Astrocyte (in vitro differentiated cells and primary cell): ENCODE measurements around the gene SFXN3. TPM values are rescaled to one million over a fixed set of nuclear protein-coding genes. Genes with fewer than 3 reads are reported as not detected.

Experiments
- DNase-seq: peaks from one replicate; pipeline ENCODE4 v3.0.0-alpha.2; 2010; ENCODE audit warnings: low read depth
- FAIRE-seq: peaks from 2 replicates; lab custom pipeline; 2011; peaks lifted over from hg19 to GRCh38; lab: Jason Lieb, UNC
- H2AFZ ChIP-seq: 2 replicates; pipeline ENCODE4 v1.6.0; 2012; ENCODE audit warnings: low read depth, low read length, inconsistent platforms
- H3K27ac ChIP-seq: 2 replicates; pipeline ENCODE4 v1.5.1; 2011; ENCODE audit warnings: low read depth, low read length, inconsistent platforms
- H3K27me3 ChIP-seq: 2 replicates; pipeline ENCODE4 v1.6.0; 2011; ENCODE audit warnings: low read length, inconsistent platforms; ENCODE audit not compliant: insufficient read depth
- H3K36me3 ChIP-seq: 2 replicates; pipeline ENCODE4 v1.5.1; 2011; ENCODE audit warnings: low read length, inconsistent platforms; ENCODE audit not compliant: insufficient read depth
- H3K4me1 ChIP-seq: 2 replicates; pipeline ENCODE4 v1.5.1; 2011; ENCODE audit warnings: low read length, inconsistent platforms; ENCODE audit not compliant: insufficient read depth
- H3K4me2 ChIP-seq: 2 replicates; pipeline ENCODE4 v1.6.0; 2012; ENCODE audit warnings: low read length, inconsistent platforms
- H3K4me3 ChIP-seq: 2 replicates; pipeline ENCODE4 v1.5.1; 2011; ENCODE audit warnings: low read depth, mild to moderate bottlenecking, low read length, inconsistent platforms; ENCODE audit not compliant: insufficient read depth
- H3K79me2 ChIP-seq: 2 replicates; pipeline ENCODE4 v1.6.0; 2012; ENCODE audit warnings: mild to moderate bottlenecking, low read length, inconsistent platforms; ENCODE audit not compliant: insufficient read depth
- H3K9ac ChIP-seq: 2 replicates; pipeline ENCODE4 v1.6.0; 2012; ENCODE audit warnings: mild to moderate bottlenecking, low read length, inconsistent platforms
- H3K9me3 ChIP-seq: 2 replicates; pipeline ENCODE4 v1.5.1; 2012; ENCODE audit warnings: low read depth, mild to moderate bottlenecking, low read length, inconsistent platforms; ENCODE audit not compliant: insufficient read depth
- H4K20me1 ChIP-seq: 2 replicates; pipeline ENCODE4 v1.6.0; 2012; ENCODE audit warnings: low read length, inconsistent platforms; ENCODE audit not compliant: insufficient read depth
- H3K27ac Mint-ChIP-seq: one replicate; pipeline ENCODE4 v1.8.0; 2021; ENCODE audit warnings: mild to moderate bottlenecking, mixed read lengths; ENCODE audit not compliant: unreplicated experiment
- H3K27me3 Mint-ChIP-seq: one replicate; pipeline ENCODE4 v1.8.0; 2021; ENCODE audit warnings: low read depth, mixed read lengths; ENCODE audit not compliant: unreplicated experiment
- H3K36me3 Mint-ChIP-seq: one replicate; pipeline ENCODE4 v1.8.0; 2021; ENCODE audit warnings: low read depth, mixed read lengths; ENCODE audit not compliant: unreplicated experiment
- H3K4me1 Mint-ChIP-seq: one replicate; pipeline ENCODE4 v1.8.0; 2021; ENCODE audit warnings: low read depth, mixed read lengths; ENCODE audit not compliant: unreplicated experiment
- H3K4me3 Mint-ChIP-seq: one replicate; pipeline ENCODE4 v1.8.0; 2021; ENCODE audit warnings: mild to moderate bottlenecking, moderate library complexity, mixed read lengths; ENCODE audit not compliant: unreplicated experiment
- H3K9me3 Mint-ChIP-seq: one replicate; pipeline ENCODE4 v1.8.0; 2021; ENCODE audit warnings: mild to moderate bottlenecking, mixed read lengths; ENCODE audit not compliant: unreplicated experiment
- EZH2 ChIP-seq: IDR thresholded peaks from 2 replicates; pipeline ENCODE4 v1.6.1; 2012; ENCODE audit warnings: mild to moderate bottlenecking, low read length, inconsistent platforms; ENCODE audit not compliant: insufficient read depth
- total RNA-seq: library from RNA; stranded (reverse); gene quantifications from 2 replicates; pipeline ENCODE4 v1.2.1, GENCODE V29; 2021
- TF ChIP-seq, protein P1 (sequence below): IDR thresholded peaks from 2 replicates; pipeline ENCODE4 v1.5.1; 2011; ENCODE audit warnings: low read depth, mild to moderate bottlenecking, inconsistent platforms, low read length, moderate library complexity; ENCODE audit not compliant: insufficient read depth

Gene SFXN3
- total RNA-seq, 1 donor from 2014 or later: 68.3 TPM

DNA sequence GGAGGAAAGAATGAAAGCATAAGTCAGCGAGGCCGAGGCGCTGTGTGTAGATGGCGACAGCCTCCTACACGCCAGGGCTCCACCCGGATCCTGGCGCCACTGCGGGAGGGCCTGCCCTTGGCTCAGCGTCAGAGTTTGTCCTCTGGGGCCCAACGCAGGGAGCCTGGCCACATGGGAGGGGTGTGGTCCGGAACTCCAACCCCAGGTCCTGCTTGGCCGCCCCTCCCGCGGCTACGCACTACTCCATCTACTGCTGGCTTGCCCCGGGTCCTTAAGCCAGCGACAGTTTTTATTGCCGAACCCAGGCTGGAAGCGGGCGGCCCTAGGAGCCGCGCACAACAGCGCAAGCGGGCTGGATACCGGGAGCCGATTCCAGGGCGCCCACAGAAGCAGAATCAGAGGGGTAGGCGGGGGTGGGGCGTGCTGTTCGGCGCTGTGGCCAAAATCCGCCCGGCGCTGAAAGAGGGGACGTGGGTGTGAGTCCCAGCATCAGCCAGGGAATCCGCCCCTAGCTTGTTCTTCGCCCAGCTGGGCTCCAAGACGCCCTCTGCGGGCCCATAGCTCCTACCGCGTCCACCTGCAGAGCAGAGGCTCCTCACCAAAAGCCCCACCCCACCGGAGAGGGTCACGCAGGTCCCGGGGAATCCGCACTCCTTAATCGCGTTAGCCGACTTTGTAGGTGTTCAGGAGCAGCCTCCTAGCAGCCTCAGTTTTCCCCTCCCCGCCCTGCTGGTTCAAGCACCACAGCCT, 35.3 kb downstream of the SFXN3 start:
- no peaks in the 10 kb centered on the region for H3K79me2 ChIP-seq
- peak overlapping the region; percentile 60 for H3K4me3 ChIP-seq
- Mint-ChIP-seq H3K27me3 (peaks cover 32% of the 10 kb centered on the region), H3K36me3 (peaks cover 5% of the 10 kb centered on the region), H3K4me3 (peak overlapping the region; percentile 68), H3K9me3 (no peaks in the 10 kb centered on the region), H3K27ac (peak overlapping the region; percentile 53), H3K4me1 (peaks cover 12% of the 10 kb centered on the region)
- H3K36me3 ChIP-seq: no peaks in the 10 kb centered on the region
- peak overlapping the region; percentile 79 for H2AFZ ChIP-seq
- H3K27me3 ChIP-seq: peaks cover 4% of the 10 kb centered on the region
- FAIRE-seq (no peak), DNase-seq (no peak)
- H3K4me1 ChIP-seq: peaks cover 42% of the 10 kb centered on the region
- no peak for TF ChIP-seq EZH2
- TF ChIP-seq, protein P1, sequence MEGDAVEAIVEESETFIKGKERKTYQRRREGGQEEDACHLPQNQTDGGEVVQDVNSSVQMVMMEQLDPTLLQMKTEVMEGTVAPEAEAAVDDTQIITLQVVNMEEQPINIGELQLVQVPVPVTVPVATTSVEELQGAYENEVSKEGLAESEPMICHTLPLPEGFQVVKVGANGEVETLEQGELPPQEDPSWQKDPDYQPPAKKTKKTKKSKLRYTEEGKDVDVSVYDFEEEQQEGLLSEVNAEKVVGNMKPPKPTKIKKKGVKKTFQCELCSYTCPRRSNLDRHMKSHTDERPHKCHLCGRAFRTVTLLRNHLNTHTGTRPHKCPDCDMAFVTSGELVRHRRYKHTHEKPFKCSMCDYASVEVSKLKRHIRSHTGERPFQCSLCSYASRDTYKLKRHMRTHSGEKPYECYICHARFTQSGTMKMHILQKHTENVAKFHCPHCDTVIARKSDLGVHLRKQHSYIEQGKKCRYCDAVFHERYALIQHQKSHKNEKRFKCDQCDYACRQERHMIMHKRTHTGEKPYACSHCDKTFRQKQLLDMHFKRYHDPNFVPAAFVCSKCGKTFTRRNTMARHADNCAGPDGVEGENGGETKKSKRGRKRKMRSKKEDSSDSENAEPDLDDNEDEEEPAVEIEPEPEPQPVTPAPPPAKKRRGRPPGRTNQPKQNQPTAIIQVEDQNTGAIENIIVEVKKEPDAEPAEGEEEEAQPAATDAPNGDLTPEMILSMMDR: peak; percentile 20
- no peaks in the 10 kb centered on the region for H4K20me1 ChIP-seq
- no peak overlapping the region for H3K27ac ChIP-seq
- H3K9me3 ChIP-seq: no peaks in the 10 kb centered on the region
- H3K9ac ChIP-seq: peak overlapping the region; percentile 44
- peak overlapping the region; percentile 95 for H3K4me2 ChIP-seq

DNA sequence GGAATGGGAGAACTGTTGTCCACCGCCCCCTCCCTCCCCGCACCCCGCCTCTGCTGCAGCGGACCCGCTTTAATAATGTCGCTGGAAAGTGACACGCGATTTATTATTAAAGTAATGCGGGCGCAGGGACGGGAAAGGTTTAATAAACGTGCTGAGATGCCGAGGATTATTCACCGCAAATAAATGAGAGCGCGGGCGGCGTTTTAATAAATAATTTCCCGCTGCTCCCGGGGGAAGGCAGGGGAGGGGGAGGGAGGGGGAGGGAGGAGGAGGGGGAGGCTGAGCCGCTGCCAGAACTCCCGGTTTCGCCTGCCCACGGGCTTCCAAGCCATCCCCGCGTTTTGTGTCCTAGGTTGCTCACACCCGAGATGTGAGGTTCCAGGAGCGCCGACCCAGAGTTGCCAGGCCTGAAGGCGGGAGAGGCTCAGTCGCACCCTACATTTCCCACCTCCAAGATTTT, 35.9 kb downstream of the SFXN3 start:
- no peak overlapping the region for H3K27ac ChIP-seq
- peak overlapping the region; percentile 82 for H2AFZ ChIP-seq
- Mint-ChIP-seq H3K9me3 (no peaks in the 10 kb centered on the region), H3K36me3 (peaks cover 5% of the 10 kb centered on the region), H3K27ac (peak overlapping the region; percentile 77), H3K4me1 (peaks cover 10% of the 10 kb centered on the region), H3K27me3 (peaks cover 37% of the 10 kb centered on the region), H3K4me3 (peak overlapping the region; percentile 88)
- peaks cover 10% of the 10 kb centered on the region for H3K27me3 ChIP-seq
- H3K79me2 ChIP-seq: no peaks in the 10 kb centered on the region
- DNase-seq (no peak), FAIRE-seq (no peak)
- H3K9ac ChIP-seq: peak overlapping the region; percentile 70
- no peaks in the 10 kb centered on the region for H4K20me1 ChIP-seq
- TF ChIP-seq, protein P1: no peak
- no peak for TF ChIP-seq EZH2
- H3K9me3 ChIP-seq: no peaks in the 10 kb centered on the region
- H3K4me2 ChIP-seq: peak overlapping the region; percentile 95
- no peaks in the 10 kb centered on the region for H3K36me3 ChIP-seq
- H3K4me3 ChIP-seq: peak overlapping the region; percentile 60
- peaks cover 36% of the 10 kb centered on the region for H3K4me1 ChIP-seq
